Liver (tissue), 9 donors: ENCODE results near the gene FAM221B. TPM values are rescaled to one million over a fixed set of nuclear protein-coding genes. Genes with fewer than 3 reads are reported as not detected.
A peak's percentile ranks its signal among the peaks of the same experiment; 100 is the strongest.

Experiments
- DNase-seq: peaks from one replicate; pipeline ENCODE4 v3.0.0-alpha.2; 2017; ENCODE audit warnings: low spot score
- H3K27ac ChIP-seq, 2 donors: one replicate each; pipeline ENCODE4 v1.7.0; 2013; ENCODE audit warnings: inconsistent platforms in 2 of 2, low read length in 2 of 2, control low read depth in 1 of 2, low read depth in 1 of 2, mild to moderate bottlenecking in 1 of 2
- H3K27me3 ChIP-seq, 4 donors: one replicate each; pipeline versions ENCODE4 v1.6.1 to v1.7.0; 2013; ENCODE audit warnings: low read length in 3 of 4, inconsistent platforms in 1 of 4, mild to moderate bottlenecking in 1 of 4, moderate library complexity in 1 of 4; ENCODE audit not compliant: control insufficient read depth in 4 of 4, insufficient read depth in 4 of 4
- H3K36me3 ChIP-seq, 4 donors: one replicate each; pipeline versions ENCODE4 v1.6.1 to v1.7.0; 2013; ENCODE audit warnings: low read length in 3 of 4, mild to moderate bottlenecking in 3 of 4, low read depth in 1 of 4, moderate library complexity in 1 of 4; ENCODE audit not compliant: control insufficient read depth in 4 of 4, insufficient read depth in 3 of 4
- H3K4me1 ChIP-seq, 4 donors: one replicate each; pipeline versions ENCODE4 v1.6.1 to v1.7.0; 2013; ENCODE audit warnings: low read length in 3 of 4, mild to moderate bottlenecking in 3 of 4, moderate library complexity in 1 of 4; ENCODE audit not compliant: control insufficient read depth in 4 of 4, insufficient read depth in 4 of 4
- H3K4me3 ChIP-seq, 3 donors: one replicate each; pipeline versions ENCODE4 v1.6.1 to v1.7.0; 2013; ENCODE audit warnings: low read length in 3 of 3, control low read depth in 1 of 3, low read depth in 1 of 3, mild to moderate bottlenecking in 1 of 3
- H3K9ac ChIP-seq, 2 donors: one replicate each; pipeline ENCODE4 v1.7.0; 2013; ENCODE audit warnings: low read length in 2 of 2, mild to moderate bottlenecking in 2 of 2, moderate library complexity in 2 of 2, control low read depth in 1 of 2, low read depth in 1 of 2
- H3K9me3 ChIP-seq, 4 donors: one replicate each; pipeline versions ENCODE4 v1.6.1 to v1.7.0; 2013; ENCODE audit warnings: low read length in 3 of 4; ENCODE audit not compliant: control insufficient read depth in 4 of 4
- ATF3 ChIP-seq: IDR thresholded peaks from 2 replicates; pipeline ENCODE4 v1.6.1; 2016; ENCODE audit warnings: antibody characterized with exemption
- CTCF ChIP-seq: fragments of 150-350 bp; IDR thresholded peaks from 2 replicates; pipeline ENCODE4 v1.5.1; 2017; ENCODE audit warnings: improper control_type of control experiment, low read depth, low read length; ENCODE audit not compliant: missing input control
- EGR1 ChIP-seq, 2 donors: IDR thresholded peaks; 2 replicates each; pipeline ENCODE4 v1.6.1; 2016 to 2018; ENCODE audit warnings: antibody characterized with exemption in 2 of 2, low read depth in 2 of 2
- FOXA1 ChIP-seq: IDR thresholded peaks from 2 replicates; pipeline ENCODE4 v1.6.1; 2016; ENCODE audit warnings: antibody characterized with exemption
- FOXA2 ChIP-seq: IDR thresholded peaks from 2 replicates; pipeline ENCODE4 v1.6.1; 2016; ENCODE audit warnings: antibody characterized with exemption
- GABPA ChIP-seq, 2 donors: IDR thresholded peaks in 1 of 2; conservative IDR thresholded peaks in 1 of 2; 2 replicates each; pipeline ENCODE4 v1.6.1; 2016; ENCODE audit warnings: antibody characterized with exemption in 2 of 2, mild to moderate bottlenecking in 1 of 2, moderate library complexity in 1 of 2
- HNF4A ChIP-seq, 2 donors: conservative IDR thresholded peaks; 2 replicates each; pipeline ENCODE4 v1.6.1; 2016; ENCODE audit warnings: antibody characterized with exemption in 2 of 2, mild to moderate bottlenecking in 2 of 2
- HNF4G ChIP-seq: IDR thresholded peaks from 2 replicates; pipeline ENCODE4 v1.6.1; 2016; ENCODE audit warnings: antibody characterized with exemption
- JUND ChIP-seq, 2 donors: IDR thresholded peaks; 2 replicates each; pipeline ENCODE4 v1.6.1; 2016; ENCODE audit warnings: antibody characterized with exemption in 2 of 2
- MAX ChIP-seq: IDR thresholded peaks from 2 replicates; pipeline ENCODE4 v1.6.1; 2016; ENCODE audit warnings: antibody characterized with exemption
- NR2F2 ChIP-seq: IDR thresholded peaks from 2 replicates; pipeline ENCODE4 v1.6.1; 2016; ENCODE audit warnings: antibody characterized with exemption
- RAD21 ChIP-seq, 2 donors: IDR thresholded peaks; 2 replicates each; pipeline ENCODE4 v1.6.1; 2016; ENCODE audit warnings: antibody characterized with exemption in 2 of 2, mild to moderate bottlenecking in 2 of 2
- REST ChIP-seq: IDR thresholded peaks from 2 replicates; pipeline ENCODE4 v1.6.1; 2016; ENCODE audit warnings: antibody characterized with exemption, mild to moderate bottlenecking
- RXRA ChIP-seq, 2 donors: IDR thresholded peaks; 2 replicates each; pipeline ENCODE4 v1.6.1; 2017 to 2018; ENCODE audit warnings: antibody characterized with exemption in 2 of 2, mild to moderate bottlenecking in 1 of 2
- SP1 ChIP-seq: IDR thresholded peaks from 2 replicates; pipeline ENCODE4 v1.6.1; 2018; ENCODE audit warnings: antibody characterized with exemption, mild to moderate bottlenecking
- TAF1 ChIP-seq: conservative IDR thresholded peaks from 2 replicates; pipeline ENCODE4 v1.6.1; 2016; ENCODE audit warnings: antibody characterized with exemption, mild to moderate bottlenecking
- YY1 ChIP-seq: IDR thresholded peaks from 2 replicates; pipeline ENCODE4 v1.6.1; 2016; ENCODE audit warnings: antibody characterized with exemption, mild to moderate bottlenecking
- WGBS: extraction: QIAGEN DNeasy Blood & Tissue Kit; methylation state at CpG from one replicate; pipeline ENCODE4 v1.1.7; 2013; 5-methylcytosine and 5-hydroxymethylcytosine counted together
- polyA plus RNA-seq, 2 donors: library from polyadenylated mRNA; stranded (reverse) in 1 of 2; unstranded in 1 of 2; fragments of 200-250 nt in 1 of 2; fragments of >200 nt in 1 of 2; fragmentation: Nextera tagmentation in 1 of 2; extraction: Ambion mirVana in 1 of 2; gene quantifications; one replicate each; pipeline versions ENCODE4 v1.2.1 to v1.2.3, GENCODE V29; 2013 to 2015
- total RNA-seq, 2 donors: library from RNA; depleted of rRNA; stranded (reverse); fragments of >200 nt; gene quantifications; one replicate each; pipeline ENCODE4 v1.2.3, GENCODE V29; 2014
- donor health status: healthy.
- donor health status: healthy.
- donor health status: healthy.
- donor health status: healthy.
- donor health status: healthy.

FAM221B gene
- total and polyA plus RNA-seq, 4 donors, result 0.35 TPM; not detected in 3

GRCh38 chr9:35854091-35854762, 25.7 kb upstream of the FAM221B start:
- no peak overlapping the region for H3K4me3 ChIP-seq
- no peaks in the 10 kb centered on the region for H3K27me3 ChIP-seq
- H3K9me3 ChIP-seq, result no peaks in the 10 kb centered on the region
- no peaks in the 10 kb centered on the region for H3K4me1 ChIP-seq
- DNase-seq, result peak; percentile 24
- 93% methylated on average over 7 of the region's 7 CpGs for WGBS
- H3K27ac ChIP-seq, result no peak overlapping the region
- no peak overlapping the region for H3K9ac ChIP-seq
- no peaks in the 10 kb centered on the region for H3K36me3 ChIP-seq
- no peak for TF ChIP-seq EGR1 (IDR thresholded peaks at IDR 0.05; ENCODE audit: low read depth in 2 of 2)
- TF ChIP-seq FOXA2, result no peak
- no peak for TF ChIP-seq CTCF
- no peak for TF ChIP-seq RAD21 (IDR thresholded peaks at IDR 0.05)
- TF ChIP-seq HNF4G, result no peak
- no peak for TF ChIP-seq HNF4A (conservative IDR thresholded peaks at IDR 0.05)
- no peak for TF ChIP-seq RXRA (IDR thresholded peaks at IDR 0.05)
- TF ChIP-seq REST, result no peak
- no peak for TF ChIP-seq NR2F2
- TF ChIP-seq YY1, result no peak
- no peak for TF ChIP-seq JUND (IDR thresholded peaks at IDR 0.05)
- TF ChIP-seq GABPA (IDR thresholded peaks at IDR 0.05 in 1 of 2, conservative IDR thresholded peaks at IDR 0.05 in 1 of 2), result no peak
- no peak for TF ChIP-seq FOXA1
- no peak for TF ChIP-seq ATF3
- no peak for TF ChIP-seq SP1
- TF ChIP-seq MAX, result no peak

GRCh38 chr9:35852876-35853865, 24.6 kb upstream of the FAM221B start:
- 95% methylated on average over 25 of the region's 25 CpGs for whole genome bisulfite sequencing
- peak; percentile 19 for DNase-seq
- Histone ChIP-seq H3K9me3 (no peaks in the 10 kb centered on the region), H3K4me1 (no peaks in the 10 kb centered on the region), H3K36me3 (no peaks in the 10 kb centered on the region), H3K4me3 (no peak overlapping the region), H3K27me3 (no peaks in the 10 kb centered on the region), H3K9ac (no peak overlapping the region), H3K27ac (no peak overlapping the region)
- TF ChIP-seq HNF4A (conservative IDR thresholded peaks at IDR 0.05), result no peak
- TF ChIP-seq MAX, result no peak
- TF ChIP-seq SP1, result no peak
- TF ChIP-seq TAF1, result no peak
- no peak for TF ChIP-seq RXRA (IDR thresholded peaks at IDR 0.05)
- no peak for TF ChIP-seq JUND (IDR thresholded peaks at IDR 0.05)
- TF ChIP-seq ATF3, result no peak
- TF ChIP-seq FOXA2, result no peak
- no peak for TF ChIP-seq GABPA (IDR thresholded peaks at IDR 0.05 in 1 of 2, conservative IDR thresholded peaks at IDR 0.05 in 1 of 2)
- no peak for TF ChIP-seq HNF4G
- TF ChIP-seq REST, result no peak
- no peak for TF ChIP-seq YY1
- no peak for TF ChIP-seq FOXA1
